GM21526 (cell line): Measurements from ENCODE around the gene FOXK2.

Experiments used
- ATAC-seq: cut with Tn5 transposase; IDR thresholded peaks from one replicate; pipeline ENCODE4 v1.9.1; 2021; ENCODE audit warnings: moderate library complexity; ENCODE audit not compliant: unreplicated experiment, low FRiP score

The FOXK2 gene

GRCh38 chr17:82518826-82519810 is at the start of gene FOXK2:
FOXK2 (plus strand) TSS chr17:82519732; CDS start chr17:82519889, 157 bp downstream.
- peak; percentile 84 for ATAC-seq

GRCh38 chr17:82470065-82470464 is 49.5 kb upstream of the FOXK2 start:
- no peak for ATAC-seq

GRCh38 chr17:82474223-82475010 is 45.1 kb upstream of the FOXK2 start:
- ATAC-seq = no peak

GRCh38 chr17:82475458-82475857 is 44.1 kb upstream of the FOXK2 start:
- no peak for ATAC-seq

- ATAC-seq = no peak
Measured at GRCh38 chr17:82477934-82478333, 41.6 kb upstream of the FOXK2 start.

- no peak for ATAC-seq
Measured at GRCh38 chr17:82479602-82480001, 39.9 kb upstream of the FOXK2 start.

GRCh38 chr17:82480318-82480717 is 39.2 kb upstream of the FOXK2 start:
- ATAC-seq = no peak

- no peak for ATAC-seq
Measured at GRCh38 chr17:82483204-82483660, 36.3 kb upstream of the FOXK2 start.

GRCh38 chr17:82483836-82484235 is 35.7 kb upstream of the FOXK2 start:
- ATAC-seq = no peak

- ATAC-seq = no peak
Measured at GRCh38 chr17:82486231-82487094, 33.1 kb upstream of the FOXK2 start.

GRCh38 chr17:82487910-82488309 is 31.6 kb upstream of the FOXK2 start:
- ATAC-seq = no peak

- no peak for ATAC-seq
Measured at GRCh38 chr17:82489117-82489516, 30.4 kb upstream of the FOXK2 start.

GRCh38 chr17:82489851-82490511 is 29.6 kb upstream of the FOXK2 start:
- no peak for ATAC-seq

GRCh38 chr17:82490512-82491195 is 28.9 kb upstream of the FOXK2 start:
- ATAC-seq = no peak

GRCh38 chr17:82491196-82491530 is 28.4 kb upstream of the FOXK2 start:
- no peak for ATAC-seq

GRCh38 chr17:82491533-82491932 is 28.0 kb upstream of the FOXK2 start:
- no peak for ATAC-seq

- ATAC-seq = no peak
Measured at GRCh38 chr17:82492643-82493225, 26.8 kb upstream of the FOXK2 start.

GRCh38 chr17:82493226-82493781 is 26.2 kb upstream of the FOXK2 start:
- ATAC-seq = no peak
